ENCODE results near the gene DENND5A. TPM values are rescaled to one million over a fixed set of nuclear protein-coding genes. Genes with fewer than 3 reads are reported as not detected.

The DENND5A gene
- total RNA-seq, 1 experiment from 2014 or later = 136 TPM

- Histone ChIP-seq H3K4me1 (ENCODE audit: control insufficient read depth, insufficient read depth, low read length) (peaks cover 11% of the 10 kb centered on the region; the same call in 1 of the 2 replicates), H3K27ac (ENCODE audit: low read length) (no peak overlapping the region), H3K36me3 (ENCODE audit: control insufficient read depth, insufficient read depth, low read length) (no peaks in the 10 kb centered on the region), H3K9me3 (ENCODE audit: control insufficient read depth, insufficient read depth, low read depth, low read length) (no peaks in the 10 kb centered on the region), H3K4me3 (ENCODE audit: low read depth in 2 of 2, low read length in 2 of 2) (no peak overlapping the region; a peak in 1 of 4 replicates), H3K27me3 (ENCODE audit: control insufficient read depth, insufficient read depth, low read length) (peaks cover 7% of the 10 kb centered on the region; the same call in 1 of the 2 replicates)
- CTCF ChIA-PET = interaction anchor here (0.6 to 1.5 kb wide), 3 partner anchors 15 to 282 kb away, joined by 3 to 8 read pairs (median 3); no protein-coding TSS in a partner anchor
- intact Hi-C loops (cut with micrococcal nuclease; ENCODE audit: unreplicated experiment) = no loop called here
- BruUV-seq (replicated peaks) = no TSS peak
- no peak for TF ChIP-seq POLR2AphosphoS5 (IDR thresholded peaks at IDR 0.05; ENCODE audit: low read depth, low read length)
- TF ChIP-seq SIN3A (IDR thresholded peaks at IDR 0.05; ENCODE audit: borderline replicate concordance, insufficient read depth, low read depth, low read length) = no peak
- TF ChIP-seq CTCF (IDR thresholded peaks at IDR 0.05) = no peak
- TF ChIP-seq REST (IDR thresholded peaks at IDR 0.05; ENCODE audit: insufficient read depth in 1 of 2, low read depth in 2 of 2, low read length in 1 of 2) = no peak
- TF ChIP-seq TCF7L2 (IDR thresholded peaks at IDR 0.05; ENCODE audit: low read depth, low read length) = no peak
- ATAC-seq (no peak), DNase-seq (ENCODE audit: low read depth, low spot score) (no peak)
- POLR2A ChIA-PET = interaction anchor here (0.6 kb wide), 1 partner anchor 9 kb away, joined by 3 read pairs; no protein-coding TSS in a partner anchor
- in situ Hi-C loops (cut with HindIII; ENCODE audit: low pct_unique_long_range_greater_than_20kb, low sequenced_read_pairs) = no loop called here
These were observed 174.6 kb downstream of the DENND5A start for GRCh38 chr11:9090488-9091043.

- POLR2A ChIA-PET = interaction anchor here (0.6 kb wide), 1 partner anchor 107 kb away, joined by 3 read pairs; no protein-coding TSS in a partner anchor
- peaks cover 11% of the 10 kb centered on the region; the same call in 1 of the 2 replicates for H3K4me1 ChIP-seq (ENCODE audit: control insufficient read depth, insufficient read depth, low read length)
- TF ChIP-seq SIN3A (IDR thresholded peaks at IDR 0.05; ENCODE audit: borderline replicate concordance, insufficient read depth, low read depth, low read length) = no peak
- TF ChIP-seq REST (IDR thresholded peaks at IDR 0.05; ENCODE audit: insufficient read depth in 1 of 2, low read depth in 2 of 2, low read length in 1 of 2) = no peak
- TF ChIP-seq POLR2AphosphoS5 (IDR thresholded peaks at IDR 0.05; ENCODE audit: low read depth, low read length) = no peak
- TF ChIP-seq TCF7L2 (IDR thresholded peaks at IDR 0.05; ENCODE audit: low read depth, low read length) = no peak
- no peak for TF ChIP-seq CTCF (IDR thresholded peaks at IDR 0.05)
- no TSS peak for BruUV-seq (replicated peaks)
- CTCF ChIA-PET = interaction anchor here (0.6 to 1.5 kb wide), 2 partner anchors 14 to 48 kb away, joined by 3 to 8 read pairs; no protein-coding TSS in a partner anchor
- H3K4me3 ChIP-seq (ENCODE audit: low read depth in 2 of 2, low read length in 2 of 2) = no peak overlapping the region
- no peak overlapping the region for H3K27ac ChIP-seq (ENCODE audit: low read length)
- ATAC-seq (peak; percentile 26; the same call in 1 of the 2 replicates), DNase-seq (ENCODE audit: low read depth, low spot score) (no peak)
- in situ Hi-C loops (cut with HindIII; ENCODE audit: low pct_unique_long_range_greater_than_20kb, low sequenced_read_pairs) = no loop called here
- no peaks in the 10 kb centered on the region for H3K36me3 ChIP-seq (ENCODE audit: control insufficient read depth, insufficient read depth, low read length)
- intact Hi-C loops (cut with micrococcal nuclease; ENCODE audit: unreplicated experiment) = no loop called here
- H3K9me3 ChIP-seq (ENCODE audit: control insufficient read depth, insufficient read depth, low read depth, low read length) = no peaks in the 10 kb centered on the region
- H3K27me3 ChIP-seq (ENCODE audit: control insufficient read depth, insufficient read depth, low read length) = peaks cover 7% of the 10 kb centered on the region; the same call in 1 of the 2 replicates
These were observed 175.5 kb downstream of the DENND5A start for GRCh38 chr11:9089636-9090035.

Data from Panc1 (cell line).